ENCODE results near the gene TMEM272.

The TMEM272 gene

GRCh38 chr13:51849145-51850101 lies 4.4 kb upstream of the TMEM272 start:
- DNase-seq (ENCODE audit: low read depth) = no peak

DNA sequence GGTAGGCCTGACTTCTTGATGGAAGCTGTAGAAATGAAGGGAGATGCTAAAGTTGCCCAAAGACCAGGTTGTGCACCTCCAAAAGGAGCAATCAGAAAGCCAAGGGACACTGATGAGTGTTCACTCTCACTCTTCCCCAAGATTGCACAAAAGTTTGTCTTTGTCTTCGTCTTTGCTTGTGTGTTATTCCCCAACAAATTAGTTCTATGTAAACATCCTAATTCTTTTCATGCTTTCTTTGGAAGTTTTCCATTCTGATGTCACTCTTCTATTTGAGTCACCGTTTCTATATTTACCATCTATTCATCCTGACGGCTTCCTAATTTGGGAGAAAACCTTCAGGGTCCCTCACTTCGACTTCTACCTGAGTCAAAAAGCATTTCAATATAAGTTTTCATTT lies 3.7 kb upstream of the TMEM272 start:
- DNase-seq (ENCODE audit: low read depth) = no peak

DNA sequence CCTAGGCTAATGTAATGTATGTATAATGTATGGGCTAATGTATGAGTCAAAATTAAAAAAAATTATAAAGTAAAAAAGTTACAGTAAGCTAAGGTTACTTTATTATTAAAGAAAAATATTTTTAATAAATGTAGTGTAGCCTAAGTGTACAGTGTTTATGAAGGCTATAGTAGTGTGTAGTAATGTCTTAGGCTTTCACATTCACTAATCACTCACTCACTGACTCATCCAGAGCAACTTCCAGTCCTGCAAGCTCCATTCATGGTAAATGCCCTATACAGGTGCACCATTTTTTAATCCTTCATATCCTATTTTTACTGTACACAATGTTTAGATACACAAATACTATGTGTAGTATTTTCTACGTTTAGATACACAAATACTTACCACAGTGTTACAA lies 1.8 kb upstream of the TMEM272 start:
- DNase-seq (ENCODE audit: low read depth) = no peak

DNA sequence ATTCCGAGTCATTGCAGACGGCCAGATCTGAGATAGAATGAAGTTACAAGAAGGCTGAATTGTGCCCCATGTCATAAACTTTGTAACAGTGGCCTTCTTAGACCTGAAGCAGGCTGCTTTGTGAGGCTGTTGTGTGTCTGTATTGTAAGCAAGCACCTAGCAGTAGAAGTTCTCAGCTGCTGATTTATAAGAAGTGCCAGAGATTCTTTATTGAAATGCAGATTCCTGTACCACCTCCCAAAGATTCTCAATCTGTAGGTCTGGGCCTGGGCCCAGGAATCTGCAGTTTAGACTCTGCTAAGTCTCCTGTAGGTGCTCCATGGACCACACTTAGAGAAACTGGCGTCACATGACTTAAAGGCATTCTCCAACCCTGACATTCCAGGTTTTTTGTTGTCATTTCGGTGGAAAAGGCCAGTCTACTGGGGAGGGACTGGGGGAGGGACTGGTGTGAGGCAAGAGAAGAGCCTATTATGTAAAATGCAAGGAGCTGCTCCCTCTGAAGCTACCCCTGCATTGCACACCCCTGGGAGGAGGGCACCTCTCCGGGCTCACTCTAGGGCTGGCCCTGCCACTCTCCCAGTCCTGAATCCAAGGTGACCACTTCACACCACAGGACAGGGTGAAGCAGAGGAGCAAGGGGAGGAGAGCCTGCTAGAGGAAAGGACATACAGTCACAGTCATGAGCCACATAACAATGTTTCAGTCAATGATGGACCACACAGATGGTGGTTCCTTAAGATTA lies 769 bp upstream of the TMEM272 start:
- no peak for DNase-seq (ENCODE audit: low read depth)

- DNase-seq (ENCODE audit: low read depth) = no peak
Measured at GRCh38 chr13:51843529-51843928, 1.4 kb downstream of the TMEM272 start.

DNA sequence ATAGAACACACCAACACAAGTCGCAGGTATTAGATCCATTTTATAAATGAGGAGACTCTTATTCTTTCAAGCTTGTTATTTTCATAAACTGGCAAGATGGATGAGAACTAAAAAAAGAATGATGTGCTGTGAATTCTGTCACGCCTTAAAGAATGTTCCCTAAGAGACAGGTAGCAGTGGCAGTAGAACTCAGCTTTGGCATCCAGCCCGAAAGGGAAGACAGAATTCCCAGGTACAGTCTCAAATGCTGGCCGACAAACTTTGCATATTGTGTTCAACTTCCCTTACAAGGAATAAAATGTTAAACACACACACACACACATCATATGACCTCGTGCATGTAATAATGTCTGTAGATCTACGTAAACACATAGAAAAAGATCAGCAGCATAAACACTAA lies 3.2 kb downstream of the TMEM272 start:
- no peak for DNase-seq (ENCODE audit: low read depth)

GRCh38 chr13:51840917-51841316 lies 4.1 kb downstream of the TMEM272 start:
- no peak for DNase-seq (ENCODE audit: low read depth)

DNA sequence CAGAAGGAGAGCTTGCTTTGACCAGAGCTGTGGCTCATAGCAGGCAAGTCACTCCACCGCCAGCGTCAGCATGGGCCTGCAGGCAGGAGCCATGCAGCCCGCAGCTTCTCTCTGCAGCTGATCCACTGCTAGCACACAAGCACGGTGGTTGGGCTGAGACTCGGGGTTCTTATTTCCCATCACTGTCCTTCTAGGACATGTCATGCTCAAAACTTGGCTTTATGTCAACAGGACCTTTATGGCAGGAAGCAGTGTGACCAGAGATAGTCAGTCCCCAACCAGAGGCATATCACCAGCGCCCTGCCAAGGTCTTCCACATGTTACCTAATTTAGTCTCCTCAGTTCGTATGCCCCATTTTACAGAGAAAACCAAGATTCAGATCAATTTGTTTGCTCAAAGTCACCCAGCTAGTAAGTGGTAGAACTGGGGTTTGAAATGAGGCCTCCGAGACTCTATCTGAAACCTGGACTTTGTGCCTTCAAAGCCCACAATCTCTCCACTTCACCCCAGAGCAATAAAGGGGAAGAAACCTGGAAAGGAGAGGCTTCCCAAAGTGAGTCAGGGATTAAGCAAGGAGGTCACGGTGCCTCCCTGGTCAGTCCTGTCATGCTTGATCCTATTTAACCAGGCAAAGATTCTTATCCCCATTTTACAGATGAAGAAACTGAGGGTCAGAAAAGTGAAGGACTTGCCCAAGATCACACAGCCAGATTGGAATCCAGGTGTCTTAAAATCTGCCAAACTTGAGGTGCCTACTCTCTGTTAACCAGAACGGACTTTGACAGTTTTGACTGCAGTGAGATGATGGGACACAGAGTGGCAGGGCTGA lies 5.1 kb downstream of the TMEM272 start:
- DNase-seq (ENCODE audit: low read depth) = no peak

DNA sequence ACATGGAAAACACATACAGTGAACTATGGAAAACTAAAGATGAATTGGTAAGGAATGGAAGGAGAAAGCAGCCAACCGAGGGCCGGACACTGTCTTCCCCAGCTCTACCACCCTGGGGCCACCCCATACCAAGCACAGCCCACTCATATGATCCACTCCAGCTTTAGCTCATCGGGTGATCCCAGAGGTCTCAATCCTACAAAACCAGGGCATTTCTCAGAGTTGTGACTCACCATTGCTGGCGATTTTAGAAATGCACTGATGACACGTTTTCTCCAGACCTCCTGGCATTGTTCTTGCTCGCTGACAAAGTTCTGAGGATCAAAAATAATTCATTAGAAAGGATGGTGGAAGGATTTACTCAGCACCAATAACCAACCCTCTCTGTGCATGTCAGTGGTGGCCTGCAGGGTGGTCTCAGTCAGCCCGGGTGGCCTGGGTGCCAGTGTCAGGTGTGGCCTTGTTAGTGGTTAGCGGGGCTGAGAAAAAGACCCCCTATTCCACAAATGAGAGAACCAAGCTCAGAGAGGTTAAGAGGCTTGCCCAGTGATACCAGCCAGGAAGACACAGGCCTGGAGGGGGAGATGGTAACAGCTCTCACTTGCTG lies 6.6 kb downstream of the TMEM272 start:
- DNase-seq (ENCODE audit: low read depth) = no peak

- DNase-seq (ENCODE audit: low read depth) = no peak
Measured at GRCh38 chr13:51837016-51837415, 8.0 kb downstream of the TMEM272 start.

- DNase-seq (ENCODE audit: low read depth) = no peak
Measured at GRCh38 chr13:51834581-51835171, 10.3 kb downstream of the TMEM272 start.

DNA sequence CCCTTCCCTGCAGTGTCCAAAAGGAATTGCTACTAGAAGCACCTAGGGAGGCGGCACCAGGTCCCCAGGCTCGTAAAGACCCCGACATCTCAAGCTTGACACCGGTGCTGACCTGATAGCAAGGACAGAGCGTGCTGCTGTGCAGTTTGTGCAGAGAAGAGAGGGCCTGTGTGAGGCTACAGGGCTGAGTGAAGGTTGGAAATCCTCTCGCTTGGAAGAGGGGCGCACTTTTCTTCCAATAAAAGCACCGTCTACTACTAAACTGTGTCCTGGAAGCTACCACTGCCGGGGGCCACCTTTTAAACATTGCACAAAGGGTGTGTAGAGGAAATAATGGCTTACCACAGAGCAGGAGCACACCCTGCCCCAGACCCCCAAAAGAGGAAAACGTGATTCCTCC lies 11.0 kb downstream of the TMEM272 start:
- DNase-seq (ENCODE audit: low read depth) = no peak

GRCh38 chr13:51832471-51833152 lies 12.4 kb downstream of the TMEM272 start:
- DNase-seq (ENCODE audit: low read depth) = no peak

DNA sequence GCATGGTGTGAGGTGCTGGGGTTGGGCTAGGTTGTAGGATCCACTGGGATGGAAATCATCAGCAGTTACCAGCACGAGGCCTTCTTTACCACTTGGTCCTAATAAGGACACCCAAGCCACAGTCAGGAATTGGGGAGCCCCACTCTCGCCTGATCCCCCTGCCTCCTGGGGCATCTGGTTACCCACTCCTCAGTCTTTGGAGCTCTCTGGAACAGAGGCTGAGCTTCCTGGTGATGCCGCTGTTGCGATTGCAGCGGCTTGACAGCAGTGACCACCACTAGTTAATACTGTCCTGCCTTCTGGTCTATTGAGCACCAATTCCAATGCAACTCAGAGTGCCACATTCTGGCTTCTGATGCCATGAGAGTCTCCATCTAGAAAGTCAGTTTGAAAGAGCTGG lies 13.5 kb downstream of the TMEM272 start:
- no peak for DNase-seq (ENCODE audit: low read depth)

GRCh38 chr13:51829568-51829899 lies 15.4 kb downstream of the TMEM272 start:
- DNase-seq (ENCODE audit: low read depth) = no peak

- DNase-seq (ENCODE audit: low read depth) = no peak
Measured at GRCh38 chr13:51828730-51829567, 16.0 kb downstream of the TMEM272 start.

GRCh38 chr13:51827254-51827653 lies 17.7 kb downstream of the TMEM272 start:
- DNase-seq (ENCODE audit: low read depth) = no peak

GRCh38 chr13:51826606-51827005 lies 18.4 kb downstream of the TMEM272 start:
- no peak for DNase-seq (ENCODE audit: low read depth)

- no peak for DNase-seq (ENCODE audit: low read depth)
Measured at GRCh38 chr13:51825681-51826254, 19.2 kb downstream of the TMEM272 start.

DNA sequence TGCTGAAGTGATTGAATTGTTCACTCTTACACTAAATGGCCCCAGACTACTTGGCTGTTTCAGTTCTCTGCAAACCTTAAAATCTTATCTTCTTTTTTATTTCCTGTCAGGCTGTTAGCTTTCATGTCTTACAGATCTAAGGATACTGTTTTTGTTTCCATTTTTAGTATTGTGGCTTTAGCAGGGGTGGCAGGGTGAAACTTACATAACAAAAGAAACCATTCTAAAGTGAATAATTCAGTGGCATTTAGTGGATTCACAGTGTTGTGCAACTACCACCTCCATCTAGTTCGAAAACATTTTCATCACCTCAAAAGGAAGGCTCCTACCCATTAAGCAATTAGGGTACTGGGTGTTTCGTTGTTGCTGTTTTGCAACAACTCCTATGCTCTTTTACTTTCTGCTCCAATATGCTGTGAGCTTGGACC lies 19.8 kb downstream of the TMEM272 start:
- no peak for DNase-seq (ENCODE audit: low read depth)
